H9 (cell line): ENCODE results near the gene GAL3ST2. TPM values are rescaled to one million over a fixed set of nuclear protein-coding genes. Genes with fewer than 3 reads are reported as not detected.
A peak's percentile ranks its signal among the peaks of the same experiment; 100 is the strongest.

Experiments used
- DNase-seq: peaks from one replicate; pipeline ENCODE4 v3.0.0-alpha.2; 2017
- H2AFZ ChIP-seq: one replicate; pipeline ENCODE4 v1.6.1; 2013; ENCODE audit warnings: mild to moderate bottlenecking, low read length, control low read depth, moderate library complexity
- H2AK5ac ChIP-seq: 2 replicates; pipeline ENCODE4 v1.6.1; 2013; ENCODE audit warnings: low read length, control low read depth, mixed read lengths; ENCODE audit not compliant: insufficient read length
- H2BK120ac ChIP-seq: one replicate; pipeline ENCODE4 v1.6.1; 2013; ENCODE audit warnings: low read depth, mild to moderate bottlenecking, low read length, control low read depth, inconsistent platforms; ENCODE audit not compliant: poor library complexity, severe bottlenecking
- H2BK12ac ChIP-seq: 2 replicates; pipeline ENCODE4 v1.6.1; 2013; ENCODE audit warnings: low read length, control low read depth, mixed read lengths, low read depth; ENCODE audit not compliant: insufficient read length
- H2BK15ac ChIP-seq: 2 replicates; pipeline ENCODE4 v1.6.1; 2013; ENCODE audit warnings: low read depth, low read length, control low read depth
- H2BK20ac ChIP-seq: one replicate; pipeline ENCODE4 v1.6.1; 2013; ENCODE audit warnings: low read depth, mild to moderate bottlenecking, low read length, control low read depth, inconsistent platforms; ENCODE audit not compliant: poor library complexity, severe bottlenecking
- H2BK5ac ChIP-seq: 2 replicates; pipeline ENCODE4 v1.6.1; 2013; ENCODE audit warnings: low read length, control low read depth, mixed read lengths; ENCODE audit not compliant: insufficient read length
- H3K14ac ChIP-seq: 2 replicates; pipeline ENCODE4 v1.6.1; 2013; ENCODE audit warnings: low read length, control low read depth; ENCODE audit not compliant: insufficient read depth
- H3K18ac ChIP-seq: 2 replicates; pipeline ENCODE4 v1.6.1; 2013; ENCODE audit warnings: low read depth, mild to moderate bottlenecking, mixed read lengths, low read length, control low read depth; ENCODE audit not compliant: insufficient read length
- H3K23ac ChIP-seq: 2 replicates; pipeline ENCODE4 v1.6.1; 2013; ENCODE audit warnings: low read length, control low read depth, mixed read lengths, low read depth; ENCODE audit not compliant: insufficient read length
- H3K23me2 ChIP-seq: 2 replicates; pipeline ENCODE4 v1.6.1; 2013; ENCODE audit warnings: low read depth, mild to moderate bottlenecking, mixed read lengths, low read length, control low read depth; ENCODE audit not compliant: insufficient read length, poor library complexity, severe bottlenecking
- H3K27ac ChIP-seq: 2 replicates; pipeline ENCODE4 v1.5.1; 2013; ENCODE audit warnings: low read length, control low read depth, mixed read lengths, low read depth; ENCODE audit not compliant: insufficient read length
- H3K27me3 ChIP-seq: 2 replicates; pipeline ENCODE4 v1.6.1; 2013; ENCODE audit warnings: low read length, control low read depth, inconsistent platforms; ENCODE audit not compliant: insufficient read depth
- H3K4ac ChIP-seq: 2 replicates; pipeline ENCODE4 v1.6.1; 2013; ENCODE audit warnings: low read depth, mild to moderate bottlenecking, control low read depth, inconsistent platforms, low read length, moderate library complexity
- H3K4me1 ChIP-seq: 2 replicates; pipeline ENCODE4 v1.6.1; 2013; ENCODE audit warnings: low read length, control low read depth, inconsistent platforms; ENCODE audit not compliant: insufficient read depth
- H3K4me2 ChIP-seq: 2 replicates; pipeline ENCODE4 v1.6.1; 2013; ENCODE audit warnings: low read length, control low read depth, mixed read lengths; ENCODE audit not compliant: insufficient read length, insufficient read depth
- H3K56ac ChIP-seq: 2 replicates; pipeline ENCODE4 v1.6.1; 2013; ENCODE audit warnings: low read depth, mild to moderate bottlenecking, mixed read lengths, low read length, control low read depth; ENCODE audit not compliant: insufficient read length
- H3K79me1 ChIP-seq: 2 replicates; pipeline ENCODE4 v1.6.1; 2013; ENCODE audit warnings: low read depth, mild to moderate bottlenecking, moderate library complexity, low read length, control low read depth, inconsistent platforms; ENCODE audit not compliant: insufficient read depth, poor library complexity, severe bottlenecking
- H3K79me2 ChIP-seq: 2 replicates; pipeline ENCODE4 v1.6.1; 2013; ENCODE audit warnings: low read length, control low read depth, inconsistent platforms; ENCODE audit not compliant: insufficient read depth
- H3K9ac ChIP-seq: 2 replicates; pipeline ENCODE4 v1.6.1; 2013; ENCODE audit warnings: low read length, control low read depth, mixed read lengths; ENCODE audit not compliant: insufficient read length; ENCODE audit errors: extremely low read depth
- H3K9me3 ChIP-seq: one replicate; pipeline ENCODE4 v1.6.1; 2013; ENCODE audit warnings: low read depth, low read length, inconsistent platforms; ENCODE audit not compliant: control insufficient read depth
- H3T11ph ChIP-seq: one replicate; pipeline ENCODE4 v1.6.1; 2013; ENCODE audit warnings: mild to moderate bottlenecking, low read length, control low read depth, inconsistent platforms
- H4K20me1 ChIP-seq: one replicate; pipeline ENCODE4 v1.6.1; 2013; ENCODE audit not compliant: control insufficient read depth, insufficient read length, insufficient read depth
- H4K5ac ChIP-seq: 2 replicates; pipeline ENCODE4 v1.6.1; 2013; ENCODE audit warnings: low read depth, mild to moderate bottlenecking, mixed read lengths, low read length, control low read depth; ENCODE audit not compliant: insufficient read length
- H4K8ac ChIP-seq: replicated peaks from 2 replicates; pipeline ENCODE4 v1.6.1; 2013; ENCODE audit warnings: low read length, control low read depth, mixed read lengths, low read depth; ENCODE audit not compliant: insufficient read length
- H4K91ac ChIP-seq: 2 replicates; pipeline ENCODE4 v1.6.1; 2013; ENCODE audit warnings: low read depth, mild to moderate bottlenecking, moderate library complexity, mixed read lengths, low read length, control low read depth; ENCODE audit not compliant: insufficient read length
- H3K27ac Mint-ChIP-seq, 3 experiments: 2 replicates in 2 of 3; 3 replicates in 1 of 3; pipeline ENCODE4 v1.8.0; 2020 to 2021; ENCODE audit warnings: mixed read lengths in 3 of 3, mild to moderate bottlenecking in 1 of 3, moderate library complexity in 1 of 3
- H3K27me3 Mint-ChIP-seq: 2 replicates; pipeline ENCODE4 v1.8.0; 2021; ENCODE audit warnings: low read depth, mild to moderate bottlenecking, moderate library complexity, mixed read lengths
- H3K36me3 Mint-ChIP-seq, 3 experiments: 2 replicates in 2 of 3; 3 replicates in 1 of 3; pipeline ENCODE4 v1.8.0; 2020 to 2021; ENCODE audit warnings: low read depth in 3 of 3, mixed read lengths in 3 of 3; ENCODE audit not compliant: insufficient read depth in 1 of 3
- H3K4me1 Mint-ChIP-seq, 2 experiments: 2 replicates each; pipeline ENCODE4 v1.8.0; 2020; ENCODE audit warnings: mixed read lengths in 2 of 2
- H3K4me3 Mint-ChIP-seq, 2 experiments: 2 replicates in 1 of 2; 3 replicates in 1 of 2; pipeline ENCODE4 v1.8.0; 2020 to 2021; ENCODE audit warnings: mild to moderate bottlenecking in 2 of 2, mixed read lengths in 2 of 2, moderate library complexity in 1 of 2
- H3K9me3 Mint-ChIP-seq, 2 experiments: 2 replicates in 1 of 2; 3 replicates in 1 of 2; pipeline ENCODE4 v1.8.0; 2020; ENCODE audit warnings: mild to moderate bottlenecking in 2 of 2, mixed read lengths in 2 of 2, moderate library complexity in 1 of 2
- CTCF ChIP-seq: fragments of 200-600 bp; sonication (generic); conservative IDR thresholded peaks from 3 replicates; pipeline ENCODE4 v1.8.0; 2021; ENCODE audit warnings: antibody characterized with exemption, mild to moderate bottlenecking
- WGBS: extraction: QIAGEN DNeasy Blood & Tissue Kit; methylation state at CpG from one replicate; pipeline ENCODE4 v1.1.7; 2013; ENCODE audit warnings: missing lambda C conversion rate, low lambda C conversion rate, mixed read lengths; ENCODE audit not compliant: insufficient read length; ENCODE audit errors: extremely low coverage; 5-methylcytosine and 5-hydroxymethylcytosine counted together
- total RNA-seq: library from RNA; stranded (reverse); gene quantifications from 2 replicates; pipeline ENCODE4 v1.2.1, GENCODE V29; 2021

GAL3ST2 gene
- total RNA-seq, 1 experiment from 2014 or later, result 0.33 TPM

GRCh38 chr2:241743620-241744019 lies 33.0 kb upstream of the GAL3ST2 start:
- Mint-ChIP-seq H3K36me3 (peaks cover 16 to 28% (median 25%) of the 10 kb centered on the region in 3 experiments; a peak in 6 of 7 replicates), H3K27me3 (no peaks in the 10 kb centered on the region), H3K4me3 (no peak overlapping the region), H3K27ac (peak overlapping the region in 1 of 3 experiments; percentile 53; a peak in 1 of 7 replicates), H3K9me3 (no peaks in the 10 kb centered on the region; a peak in 2 of 5 replicates), H3K4me1 (no peaks in the 10 kb centered on the region)
- no peak overlapping the region for H2AFZ ChIP-seq
- no peak overlapping the region for H3K4ac ChIP-seq
- H3K27me3 ChIP-seq, result no peaks in the 10 kb centered on the region
- H3K4me2 ChIP-seq, result no peak overlapping the region
- no peak overlapping the region for H3T11ph ChIP-seq
- no peak for DNase-seq
- H4K20me1 ChIP-seq, result no peaks in the 10 kb centered on the region
- H3K23ac ChIP-seq, result no peak overlapping the region
- no peak overlapping the region for H4K91ac ChIP-seq
- no peak overlapping the region for H2BK120ac ChIP-seq
- no peak overlapping the region for H2BK5ac ChIP-seq
- WGBS, result no CpG with 5 or more reads among the region's 16 CpGs
- H3K9me3 ChIP-seq, result no peaks in the 10 kb centered on the region
- no peak overlapping the region for H2BK15ac ChIP-seq
- H3K14ac ChIP-seq, result no peak overlapping the region
- no peak overlapping the region for H2BK20ac ChIP-seq
- no peak overlapping the region for H3K56ac ChIP-seq
- no peak overlapping the region for H4K5ac ChIP-seq
- H3K18ac ChIP-seq, result no peak overlapping the region
- H3K4me1 ChIP-seq, result no peaks in the 10 kb centered on the region
- H3K79me1 ChIP-seq, result no peaks in the 10 kb centered on the region
- no peaks in the 10 kb centered on the region for H3K79me2 ChIP-seq
- no peak overlapping the region for H3K27ac ChIP-seq
- no peak for TF ChIP-seq CTCF
- no peak overlapping the region for H4K8ac ChIP-seq
- no peaks in the 10 kb centered on the region for H3K23me2 ChIP-seq
- no peak overlapping the region for H2BK12ac ChIP-seq
- H2AK5ac ChIP-seq, result no peak overlapping the region
- H3K9ac ChIP-seq, result no peak overlapping the region
